ENCODE measurements around the gene BARHL1.

BARHL1 gene

DNA sequence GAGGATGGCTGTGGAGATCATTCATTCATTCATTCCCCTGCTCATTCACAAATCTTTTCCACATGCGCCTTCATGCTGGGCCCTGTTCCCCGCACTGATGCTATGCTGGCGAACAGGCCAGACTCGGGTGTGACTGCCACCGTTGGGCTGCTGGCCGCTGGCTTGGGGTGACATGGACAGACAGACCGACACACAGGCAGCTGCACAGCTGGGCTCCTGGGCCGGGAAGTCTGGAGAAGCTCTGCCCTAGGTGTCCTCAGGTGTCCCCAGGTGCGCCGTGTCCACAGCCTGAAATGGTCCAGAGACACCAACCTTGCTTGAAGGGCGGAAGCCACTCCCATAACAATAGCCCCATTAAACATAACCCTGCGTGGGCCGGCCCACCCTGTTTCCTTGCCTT lies 35.0 kb upstream of the BARHL1 start:
- no peak overlapping the region for H3K4me3 ChIP-seq (ENCODE audit: low read depth, low read length)
- TF ChIP-seq, protein P1, sequence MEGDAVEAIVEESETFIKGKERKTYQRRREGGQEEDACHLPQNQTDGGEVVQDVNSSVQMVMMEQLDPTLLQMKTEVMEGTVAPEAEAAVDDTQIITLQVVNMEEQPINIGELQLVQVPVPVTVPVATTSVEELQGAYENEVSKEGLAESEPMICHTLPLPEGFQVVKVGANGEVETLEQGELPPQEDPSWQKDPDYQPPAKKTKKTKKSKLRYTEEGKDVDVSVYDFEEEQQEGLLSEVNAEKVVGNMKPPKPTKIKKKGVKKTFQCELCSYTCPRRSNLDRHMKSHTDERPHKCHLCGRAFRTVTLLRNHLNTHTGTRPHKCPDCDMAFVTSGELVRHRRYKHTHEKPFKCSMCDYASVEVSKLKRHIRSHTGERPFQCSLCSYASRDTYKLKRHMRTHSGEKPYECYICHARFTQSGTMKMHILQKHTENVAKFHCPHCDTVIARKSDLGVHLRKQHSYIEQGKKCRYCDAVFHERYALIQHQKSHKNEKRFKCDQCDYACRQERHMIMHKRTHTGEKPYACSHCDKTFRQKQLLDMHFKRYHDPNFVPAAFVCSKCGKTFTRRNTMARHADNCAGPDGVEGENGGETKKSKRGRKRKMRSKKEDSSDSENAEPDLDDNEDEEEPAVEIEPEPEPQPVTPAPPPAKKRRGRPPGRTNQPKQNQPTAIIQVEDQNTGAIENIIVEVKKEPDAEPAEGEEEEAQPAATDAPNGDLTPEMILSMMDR (IDR thresholded peaks at IDR 0.05; ENCODE audit: borderline replicate concordance, insufficient read depth, low read depth, low read length) = no peak

DNA sequence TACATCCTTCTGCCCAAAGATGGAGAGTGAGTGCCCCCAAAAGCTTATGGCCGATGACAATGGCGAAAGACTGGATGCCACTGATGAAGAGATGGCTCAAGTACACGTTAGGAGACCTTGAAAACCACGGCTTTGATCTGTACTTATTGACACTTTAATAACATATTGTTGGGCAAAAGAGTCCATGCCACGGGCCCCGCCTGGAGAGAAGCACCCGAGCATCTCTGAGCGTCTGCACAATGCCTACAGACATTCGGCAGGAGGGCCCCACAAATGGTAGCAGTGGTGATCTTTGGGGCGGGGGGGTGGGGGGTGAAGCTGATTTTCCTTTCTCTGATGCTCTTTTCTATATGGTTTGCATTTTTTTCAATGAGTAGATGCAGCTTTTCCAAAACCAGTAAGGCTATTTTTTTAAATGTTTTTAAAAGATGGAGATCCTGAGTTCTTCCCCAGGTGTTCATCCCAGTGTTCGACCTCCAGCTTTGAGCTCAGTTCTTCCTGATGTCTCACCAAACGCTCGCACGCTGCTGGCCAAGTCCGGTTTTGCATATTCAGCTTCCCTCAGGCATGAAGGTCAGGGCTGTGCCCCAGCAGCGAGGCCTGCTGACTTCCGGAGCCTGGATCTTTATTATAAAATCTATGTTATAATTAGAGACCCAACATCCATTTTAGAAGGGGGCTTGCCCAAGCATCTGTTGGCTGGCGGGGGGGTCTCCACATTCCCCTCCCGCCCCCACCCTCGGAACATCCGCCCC lies 34.3 kb upstream of the BARHL1 start:
- H3K4me3 ChIP-seq (ENCODE audit: low read depth, low read length) = no peak overlapping the region
- TF ChIP-seq, protein P1 (IDR thresholded peaks at IDR 0.05; ENCODE audit: borderline replicate concordance, insufficient read depth, low read depth, low read length) = no peak

DNA sequence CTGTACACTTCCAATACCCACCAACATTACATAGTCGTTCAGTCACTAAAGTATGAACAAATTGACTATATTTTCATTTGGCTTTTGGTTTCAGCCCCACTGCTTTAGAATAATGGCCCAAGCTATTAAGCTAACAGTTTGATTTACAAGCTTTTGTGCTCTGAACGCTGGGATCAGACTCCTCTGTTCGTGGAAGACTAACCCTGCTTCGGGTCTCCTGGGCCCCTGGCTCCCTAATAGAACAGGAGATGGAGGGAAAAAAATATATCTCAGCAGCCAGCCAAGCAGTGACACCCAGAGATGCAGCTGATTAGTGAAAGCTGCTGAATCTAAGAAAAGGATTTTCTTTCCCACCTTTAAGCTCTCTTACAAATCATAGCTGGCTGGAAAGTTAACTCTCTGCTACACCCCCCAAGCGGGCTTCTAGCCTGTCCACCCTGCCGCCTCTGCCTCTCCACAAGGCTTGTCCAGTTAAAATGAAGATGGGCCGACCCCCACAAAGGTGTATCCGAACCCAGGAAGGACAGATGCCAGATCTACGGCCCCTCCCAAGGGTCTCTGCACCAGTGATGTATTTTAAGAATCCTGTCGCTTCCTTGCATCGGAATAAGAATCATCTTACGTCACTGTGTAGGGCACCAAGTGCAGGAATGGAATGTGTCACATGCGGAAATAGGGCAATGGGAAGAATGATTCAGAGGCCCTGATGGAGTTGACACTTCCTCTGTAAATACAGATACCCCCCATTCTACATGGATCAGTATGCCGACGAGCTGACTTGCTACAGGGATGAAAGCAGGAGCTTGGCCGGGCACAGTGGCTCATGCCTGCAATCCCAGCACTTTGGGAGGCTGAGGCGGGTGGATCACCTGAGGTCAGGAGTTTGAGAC lies 33.4 kb upstream of the BARHL1 start:
- TF ChIP-seq, protein P1 (IDR thresholded peaks at IDR 0.05; ENCODE audit: borderline replicate concordance, insufficient read depth, low read depth, low read length) = no peak
- no peak overlapping the region for H3K4me3 ChIP-seq (ENCODE audit: low read depth, low read length)

DNA sequence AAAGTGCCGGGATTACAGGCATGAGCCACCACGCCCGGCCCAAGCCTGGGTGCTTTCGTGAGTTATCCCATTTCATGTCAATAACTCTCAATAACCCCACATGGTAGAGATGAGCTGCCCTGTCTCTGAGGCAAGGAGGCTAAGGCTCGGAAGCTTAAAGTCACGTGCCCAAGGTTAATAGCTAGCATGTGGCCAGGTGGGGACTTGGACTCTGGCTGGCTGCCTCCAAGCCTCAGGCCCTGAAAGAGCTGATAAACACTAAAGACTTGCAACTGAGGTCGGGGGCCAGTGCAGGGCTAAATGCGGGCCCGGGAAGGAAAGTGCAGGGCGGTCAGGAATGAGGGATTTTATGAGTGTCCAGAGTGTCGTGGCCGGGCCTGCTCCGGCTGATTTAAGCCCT lies 30.9 kb upstream of the BARHL1 start:
- TF ChIP-seq, protein P1 (IDR thresholded peaks at IDR 0.05; ENCODE audit: borderline replicate concordance, insufficient read depth, low read depth, low read length) = no peak
- no peak overlapping the region for H3K4me3 ChIP-seq (ENCODE audit: low read depth, low read length)

DNA sequence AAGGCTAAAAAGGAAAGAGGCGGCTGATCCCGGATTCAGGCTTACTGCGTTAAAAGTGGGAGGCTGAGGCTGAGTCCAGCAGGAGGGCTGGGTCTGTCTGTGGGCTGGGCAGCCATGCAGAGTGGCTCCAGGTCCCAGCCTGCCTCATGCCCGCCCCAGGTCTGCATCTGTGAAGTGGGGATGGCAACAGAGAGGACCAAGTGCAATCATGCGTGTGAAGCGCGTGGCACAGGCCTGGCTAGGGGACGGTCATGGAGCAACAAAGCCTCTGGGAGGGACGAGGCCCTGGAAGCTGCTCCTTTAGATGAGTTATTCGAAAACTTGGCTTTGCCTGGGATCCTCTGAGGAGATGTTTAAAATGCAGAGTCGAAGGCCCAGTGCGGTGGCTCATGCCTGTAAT lies 30.4 kb upstream of the BARHL1 start:
- H3K4me3 ChIP-seq (ENCODE audit: low read depth, low read length) = no peak overlapping the region
- TF ChIP-seq, protein P1 (IDR thresholded peaks at IDR 0.05; ENCODE audit: borderline replicate concordance, insufficient read depth, low read depth, low read length) = no peak

DNA sequence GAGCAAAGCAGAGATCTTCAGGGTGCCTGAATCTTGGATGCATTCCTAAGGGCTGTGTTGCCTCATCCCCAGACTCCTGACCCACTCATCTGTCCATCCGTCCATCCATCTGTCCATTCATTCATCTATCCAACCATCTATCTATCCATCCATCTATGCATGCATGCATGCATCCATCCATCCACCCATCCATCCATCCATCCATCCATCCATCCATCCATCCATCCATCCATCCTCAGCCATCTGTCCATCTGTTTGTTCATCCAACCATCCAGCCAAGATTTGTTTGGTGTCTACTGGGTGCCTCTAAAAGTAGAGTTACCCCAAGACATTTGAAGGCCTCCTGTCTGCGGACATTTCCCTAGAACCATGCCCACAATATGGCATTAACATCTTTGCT lies 27.7 kb upstream of the BARHL1 start:
- no peak overlapping the region for H3K4me3 ChIP-seq (ENCODE audit: low read depth, low read length)
- TF ChIP-seq, protein P1 (IDR thresholded peaks at IDR 0.05; ENCODE audit: borderline replicate concordance, insufficient read depth, low read depth, low read length) = no peak
